ENCODE data around the gene ABCB11. TPM values are rescaled to one million over a fixed set of nuclear protein-coding genes. Genes with fewer than 3 reads are reported as not detected.
"Not testable (repeated sequence)": the region's sequence is repeated elsewhere in the genome, so short reads cannot be mapped to it uniquely, and the experiment has no call there.

Gene ABCB11
- polyA plus RNA-seq, 3 donors from 2014 or later = not detected

DNA sequence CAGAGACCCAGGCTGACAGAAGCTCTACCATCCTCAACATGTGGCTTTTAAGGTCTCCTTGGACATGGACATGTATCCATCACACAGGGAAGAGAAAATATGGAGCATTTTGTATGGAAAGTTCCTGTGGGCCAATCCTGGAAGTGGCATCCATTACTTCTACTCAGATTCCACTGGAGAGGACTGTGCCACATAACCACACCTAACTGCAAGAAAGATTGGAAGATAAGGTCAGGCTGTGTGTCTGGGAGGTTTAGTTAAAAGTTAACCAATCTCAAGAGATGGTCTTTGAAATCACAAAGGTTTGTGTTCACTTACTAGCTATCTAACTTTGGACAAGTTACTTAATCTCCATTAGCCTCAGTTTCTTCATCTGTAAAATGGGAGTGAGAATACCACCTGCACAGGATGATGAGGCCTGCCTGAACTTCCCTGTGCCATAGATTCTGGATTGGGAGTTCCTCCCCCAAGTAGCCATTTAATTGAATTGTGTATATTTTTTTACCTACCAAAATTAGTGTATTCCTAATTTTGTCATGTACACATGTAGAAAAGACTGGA is 3.9 kb upstream of the ABCB11 start:
- H3K9me3 Mint-ChIP-seq = peaks cover 0 to 2% (median 0%) of the 10 kb centered on the region in 6 donors
- no peak overlapping the region for H3K27ac Mint-ChIP-seq
- peaks cover 12 to 24% of the 10 kb centered on the region in 2 donors for H3K4me1 Mint-ChIP-seq
- H3K27me3 Mint-ChIP-seq (ENCODE audit: low read depth in 3 of 3) = peaks cover 2% of the 10 kb centered on the region in 3 donors
- no peaks in the 10 kb centered on the region for H3K36me3 Mint-ChIP-seq
- DNase-seq = no peak
- H3K4me3 Mint-ChIP-seq = no peak overlapping the region

- Mint-ChIP-seq H3K36me3 (no peaks in the 10 kb centered on the region), H3K27ac (no peak overlapping the region), H3K27me3 (ENCODE audit: low read depth in 3 of 3) (peaks cover 0 to 2% (median 2%) of the 10 kb centered on the region in 3 donors), H3K4me3 (no peak overlapping the region), H3K9me3 (peaks cover 0 to 2% (median 0%) of the 10 kb centered on the region in 6 donors), H3K4me1 (peaks cover 6 to 16% of the 10 kb centered on the region in 2 donors)
- no peak for DNase-seq
Measured at GRCh38 chr2:169034256-169034655, 3.1 kb upstream of the ABCB11 start.

DNA sequence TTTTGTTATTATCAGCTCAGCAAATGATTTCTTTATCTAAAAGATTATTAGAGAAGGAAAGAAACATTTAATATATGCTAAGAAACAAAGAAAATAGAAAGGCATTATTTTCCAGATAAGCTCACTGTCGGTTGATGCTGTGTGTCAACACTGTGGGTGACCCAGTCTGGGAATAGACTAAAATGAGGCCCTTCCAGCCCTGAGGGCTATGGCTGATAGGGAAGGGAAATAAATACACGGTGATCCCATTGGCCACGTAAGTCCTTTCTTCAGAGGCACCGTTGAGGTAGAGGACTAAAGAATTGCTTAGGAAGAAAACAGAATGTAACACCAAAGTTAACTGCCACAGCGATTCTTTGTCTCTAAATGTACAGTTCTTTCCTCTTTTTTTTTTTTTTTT is 1.8 kb downstream of the ABCB11 start:
- Mint-ChIP-seq H3K4me3 (no peak overlapping the region), H3K9me3 (peaks cover 0 to 2% (median 0%) of the 10 kb centered on the region in 6 donors), H3K4me1 (peaks cover 4 to 12% of the 10 kb centered on the region in 2 donors), H3K27me3 (ENCODE audit: low read depth in 3 of 3) (peaks cover 0 to 4% (median 0%) of the 10 kb centered on the region in 3 donors), H3K36me3 (no peaks in the 10 kb centered on the region), H3K27ac (no peak overlapping the region)
- no peak for DNase-seq

- DNase-seq = no peak
- H3K9me3 Mint-ChIP-seq = peaks cover 0 to 2% (median 0%) of the 10 kb centered on the region in 6 donors
- peaks cover 0 to 6% (median 0%) of the 10 kb centered on the region in 3 donors for H3K27me3 Mint-ChIP-seq (ENCODE audit: low read depth in 3 of 3)
- peaks cover 1 to 7% of the 10 kb centered on the region in 2 donors for H3K4me1 Mint-ChIP-seq
- H3K36me3 Mint-ChIP-seq = no peaks in the 10 kb centered on the region
- no peak overlapping the region for H3K4me3 Mint-ChIP-seq
- no peak overlapping the region for H3K27ac Mint-ChIP-seq
Measured at GRCh38 chr2:169027234-169027633, 3.9 kb downstream of the ABCB11 start.

DNA sequence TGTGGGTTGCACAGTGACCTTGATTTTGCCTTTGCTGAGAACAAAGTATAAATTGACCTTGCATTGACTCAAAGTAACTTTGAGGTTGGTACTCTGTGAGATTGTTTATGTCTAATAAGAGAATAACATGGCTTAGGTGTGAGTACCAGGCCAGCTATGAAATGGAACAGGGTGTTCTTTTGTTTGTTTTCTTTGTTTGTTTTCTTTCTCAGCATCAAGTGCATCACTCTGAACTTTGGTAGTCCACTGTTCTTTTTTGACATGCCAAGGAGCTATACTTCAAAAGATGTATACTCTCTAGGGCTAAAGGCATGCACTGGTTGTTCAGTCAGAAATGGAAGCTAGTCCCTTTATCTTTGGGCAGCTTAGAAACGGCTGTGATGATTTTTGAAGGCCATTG is 5.1 kb downstream of the ABCB11 start:
- DNase-seq = no peak
- Mint-ChIP-seq H3K4me1 (peaks cover 1 to 7% of the 10 kb centered on the region in 2 donors), H3K4me3 (no peak overlapping the region), H3K36me3 (no peaks in the 10 kb centered on the region), H3K27ac (no peak overlapping the region), H3K27me3 (ENCODE audit: low read depth in 3 of 3) (peaks cover 0 to 6% (median 0%) of the 10 kb centered on the region in 3 donors), H3K9me3 (peaks cover 0 to 2% (median 0%) of the 10 kb centered on the region in 6 donors)

DNA sequence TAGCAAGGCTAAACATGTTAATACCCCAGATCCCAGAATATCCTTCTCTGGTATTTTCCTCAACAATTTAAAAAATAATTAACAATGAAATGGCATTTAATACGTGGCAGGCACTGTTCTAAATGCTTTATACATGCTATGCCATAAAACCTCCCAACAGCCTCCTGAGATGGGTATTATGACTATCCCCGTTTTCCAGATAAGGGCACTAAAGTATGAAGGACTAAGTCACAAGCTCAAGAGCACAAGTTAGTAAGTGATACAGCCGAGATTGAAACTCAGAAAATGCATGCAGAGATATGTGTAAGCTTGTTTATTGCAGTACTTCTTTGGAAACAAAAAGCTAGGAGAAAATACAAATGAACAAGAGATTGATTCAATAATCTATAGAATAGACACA is 8.0 kb downstream of the ABCB11 start:
- Mint-ChIP-seq H3K4me1 (peaks cover 1 to 7% of the 10 kb centered on the region in 2 donors), H3K4me3 (no peak overlapping the region), H3K36me3 (no peaks in the 10 kb centered on the region), H3K27me3 (ENCODE audit: low read depth in 3 of 3) (peaks cover 0 to 6% (median 2%) of the 10 kb centered on the region in 3 donors), H3K9me3 (no peaks in the 10 kb centered on the region), H3K27ac (no peak overlapping the region)
- DNase-seq = no peak

- DNase-seq = no peak
- H3K4me3 Mint-ChIP-seq = no peak overlapping the region
Measured at GRCh38 chr2:169018390-169018789, 12.7 kb downstream of the ABCB11 start.

DNA sequence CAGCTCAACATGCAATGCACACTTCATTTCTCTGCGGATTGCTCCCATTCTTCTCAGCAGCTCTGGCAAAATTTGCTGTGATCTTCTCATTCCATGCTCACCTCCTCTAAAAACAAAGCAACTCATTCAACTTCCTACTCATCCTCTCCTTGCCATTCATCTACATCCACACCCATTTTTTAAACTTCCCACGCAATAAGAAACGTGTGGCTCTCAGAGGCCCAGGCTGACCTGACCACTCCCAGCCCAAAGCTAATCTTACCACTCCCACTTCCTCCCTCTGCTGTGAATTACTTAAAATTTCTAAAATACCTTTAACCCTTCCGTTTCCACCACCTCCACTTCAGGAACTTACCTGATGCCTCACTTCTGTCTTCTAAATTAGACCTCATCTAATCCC is 15.2 kb downstream of the ABCB11 start:
- Mint-ChIP-seq H3K4me3 (no peak overlapping the region), H3K4me1 (peaks cover 4 to 6% of the 10 kb centered on the region in 2 donors), H3K36me3 (no peaks in the 10 kb centered on the region), H3K27me3 (ENCODE audit: low read depth in 3 of 3) (peaks cover 0 to 4% (median 0%) of the 10 kb centered on the region in 3 donors), H3K9me3 (no peaks in the 10 kb centered on the region), H3K27ac (no peak overlapping the region)
- DNase-seq = no peak

More at GRCh38 chr2:169018390-169018789, 12.7 kb downstream of the ABCB11 start:
- H3K27ac Mint-ChIP-seq = no peak overlapping the region
- no peaks in the 10 kb centered on the region for H3K36me3 Mint-ChIP-seq
- peaks cover 4 to 6% of the 10 kb centered on the region in 2 donors for H3K4me1 Mint-ChIP-seq
- H3K27me3 Mint-ChIP-seq (ENCODE audit: low read depth in 3 of 3) = peaks cover 0 to 4% (median 0%) of the 10 kb centered on the region in 3 donors
- H3K9me3 Mint-ChIP-seq = no peaks in the 10 kb centered on the region

GRCh38 chr2:169014780-169015179 is 16.3 kb downstream of the ABCB11 start:
- Mint-ChIP-seq H3K4me3 (no peak overlapping the region), H3K4me1 (peaks cover 4 to 6% of the 10 kb centered on the region in 2 donors), H3K36me3 (no peaks in the 10 kb centered on the region), H3K27ac (no peak overlapping the region), H3K9me3 (no peaks in the 10 kb centered on the region), H3K27me3 (ENCODE audit: low read depth in 3 of 3) (peaks cover 0 to 7% (median 0%) of the 10 kb centered on the region in 3 donors)
- DNase-seq = no peak

DNA sequence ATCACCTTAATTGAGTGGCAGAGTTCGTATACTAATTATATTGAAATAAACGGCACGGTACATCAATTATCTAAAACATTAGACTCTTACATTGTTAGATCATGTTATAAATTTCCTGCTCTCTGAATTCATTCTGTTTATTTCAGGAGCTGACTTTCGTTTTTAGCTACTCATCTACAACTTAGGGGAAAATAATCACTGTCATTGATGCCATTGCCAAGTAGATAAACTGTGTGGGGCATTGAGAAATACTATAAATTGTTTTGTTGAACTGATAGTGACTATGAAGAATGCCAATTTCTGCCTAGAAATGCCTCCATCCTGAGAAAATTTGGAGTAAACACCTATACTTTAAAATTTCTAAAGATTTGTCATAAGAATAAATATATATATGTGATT is 17.5 kb downstream of the ABCB11 start:
- Mint-ChIP-seq H3K36me3 (no peaks in the 10 kb centered on the region), H3K4me3 (no peak overlapping the region), H3K27me3 (ENCODE audit: low read depth in 3 of 3) (peaks cover 0 to 6% (median 0%) of the 10 kb centered on the region in 3 donors), H3K27ac (no peak overlapping the region), H3K9me3 (no peaks in the 10 kb centered on the region), H3K4me1 (peaks cover 4 to 6% of the 10 kb centered on the region in 2 donors)
- DNase-seq = no peak

GRCh38 chr2:169012812-169013627 is 18.1 kb downstream of the ABCB11 start:
- no peaks in the 10 kb centered on the region for H3K9me3 Mint-ChIP-seq
- H3K27ac Mint-ChIP-seq = no peak overlapping the region
- peaks cover 0 to 6% (median 0%) of the 10 kb centered on the region in 3 donors for H3K27me3 Mint-ChIP-seq (ENCODE audit: low read depth in 3 of 3)
- no peaks in the 10 kb centered on the region for H3K36me3 Mint-ChIP-seq
- peaks cover 5 to 6% of the 10 kb centered on the region in 2 donors for H3K4me1 Mint-ChIP-seq
- no peak overlapping the region for H3K4me3 Mint-ChIP-seq
- DNase-seq = no peak

GRCh38 chr2:169012191-169012792 is 18.8 kb downstream of the ABCB11 start:
- not testable (repeated sequence) for DNase-seq; H3K27ac Mint-ChIP-seq; H3K36me3 Mint-ChIP-seq; H3K27me3 Mint-ChIP-seq (ENCODE audit: low read depth in 3 of 3); H3K4me3 Mint-ChIP-seq; H3K9me3 Mint-ChIP-seq; H3K4me1 Mint-ChIP-seq

GRCh38 chr2:169011698-169012097 is 19.4 kb downstream of the ABCB11 start:
- Mint-ChIP-seq H3K4me3 (no peak overlapping the region), H3K36me3 (no peaks in the 10 kb centered on the region), H3K27ac (no peak overlapping the region), H3K4me1 (peaks cover 6% of the 10 kb centered on the region in 2 donors), H3K9me3 (no peaks in the 10 kb centered on the region), H3K27me3 (ENCODE audit: low read depth in 3 of 3) (peaks cover 0 to 4% (median 0%) of the 10 kb centered on the region in 3 donors)
- no peak for DNase-seq
